CD4-positive, alpha-beta T cell treated with Interferon alpha-2 for 1 hour (primary cell): ENCODE results near the gene CKS2.
A peak's percentile ranks its signal among the peaks of the same experiment; 100 is the strongest.
"Not testable (repeated sequence)": the region's sequence is repeated elsewhere in the genome, so short reads cannot be mapped to it uniquely, and the experiment has no call there.

Experiments
- DNase-seq, 2 donors: peaks; one replicate each; pipeline ENCODE4 v3.0.0-alpha.2; 2020 to 2022

The CKS2 gene

GRCh38 chr9:89311346-89312221, 589 bp downstream of the CKS2 start:
- peak in 1 of 2 donors; percentile 12 for DNase-seq

GRCh38 chr9:89312222-89312571, 1.2 kb downstream of the CKS2 start:
- DNase-seq, result peak in 1 of 2 donors; percentile 49

- DNase-seq, result no peak
Measured at GRCh38 chr9:89313842-89314241, 2.8 kb downstream of the CKS2 start.

GRCh38 chr9:89314955-89315354, 4.0 kb downstream of the CKS2 start:
- no peak for DNase-seq

- DNase-seq, result no peak
Measured at GRCh38 chr9:89315482-89315881, 4.5 kb downstream of the CKS2 start.

- DNase-seq, result no peak
Measured at GRCh38 chr9:89317282-89317681, 6.3 kb downstream of the CKS2 start.

GRCh38 chr9:89318123-89319014, 7.4 kb downstream of the CKS2 start, which contains the start of gene SECISBP2:
Gene SECISBP2 (plus strand): TSS chr9:89318500. CDS start chr9:89318577, 77 bp downstream.
- DNase-seq, result peak; percentile 93 to 95

GRCh38 chr9:89319015-89319905, 8.3 kb downstream of the CKS2 start:
- no peak for DNase-seq

GRCh38 chr9:89323390-89323789, 12.4 kb downstream of the CKS2 start:
- DNase-seq, result no peak

- no peak for DNase-seq
Measured at GRCh38 chr9:89325733-89326132, 14.7 kb downstream of the CKS2 start.

GRCh38 chr9:89328064-89328463, 17.1 kb downstream of the CKS2 start:
- DNase-seq, result no peak

GRCh38 chr9:89329917-89330316, 18.9 kb downstream of the CKS2 start:
- DNase-seq, result no peak

- no peak for DNase-seq
Measured at GRCh38 chr9:89330513-89330912, 19.5 kb downstream of the CKS2 start.

- DNase-seq, result no peak
Measured at GRCh38 chr9:89339807-89340206, 28.8 kb downstream of the CKS2 start.

GRCh38 chr9:89340332-89340731, 29.3 kb downstream of the CKS2 start:
- no peak for DNase-seq

- no peak for DNase-seq
Measured at GRCh38 chr9:89342213-89342612, 31.2 kb downstream of the CKS2 start.

GRCh38 chr9:89342948-89343347, 32.0 kb downstream of the CKS2 start:
- DNase-seq, result no peak

GRCh38 chr9:89343812-89344211, 32.8 kb downstream of the CKS2 start:
- not testable (repeated sequence) for DNase-seq

- no peak for DNase-seq
Measured at GRCh38 chr9:89345476-89345875, 34.5 kb downstream of the CKS2 start.

GRCh38 chr9:89346696-89347095, 35.7 kb downstream of the CKS2 start:
- no peak for DNase-seq

GRCh38 chr9:89347651-89348050, 36.7 kb downstream of the CKS2 start:
- DNase-seq, result no peak

- DNase-seq, result no peak
Measured at GRCh38 chr9:89349607-89350006, 38.6 kb downstream of the CKS2 start.
